ENCODE data around the gene GCNT1.

DNA sequence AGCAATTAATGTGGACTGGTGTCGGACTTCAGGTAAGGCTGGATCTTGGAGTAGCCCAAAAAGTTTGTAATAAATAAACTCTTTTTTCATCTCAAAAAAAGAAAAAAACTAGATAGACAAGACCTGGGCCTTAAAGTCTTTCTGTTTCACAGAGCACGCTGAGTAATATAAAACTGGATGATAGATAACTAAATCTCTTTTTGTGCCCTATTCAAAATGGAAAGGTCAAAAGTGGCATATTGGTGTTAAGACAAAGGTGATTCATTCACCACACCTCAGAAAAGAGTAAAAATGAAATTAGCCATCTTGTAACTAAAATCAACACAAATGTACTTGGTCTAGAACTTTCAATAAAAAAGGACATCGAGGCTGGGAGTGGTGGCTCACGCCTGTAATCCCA lies 34.5 kb upstream of the GCNT1 start:
- TF ChIP-seq, protein P1, sequence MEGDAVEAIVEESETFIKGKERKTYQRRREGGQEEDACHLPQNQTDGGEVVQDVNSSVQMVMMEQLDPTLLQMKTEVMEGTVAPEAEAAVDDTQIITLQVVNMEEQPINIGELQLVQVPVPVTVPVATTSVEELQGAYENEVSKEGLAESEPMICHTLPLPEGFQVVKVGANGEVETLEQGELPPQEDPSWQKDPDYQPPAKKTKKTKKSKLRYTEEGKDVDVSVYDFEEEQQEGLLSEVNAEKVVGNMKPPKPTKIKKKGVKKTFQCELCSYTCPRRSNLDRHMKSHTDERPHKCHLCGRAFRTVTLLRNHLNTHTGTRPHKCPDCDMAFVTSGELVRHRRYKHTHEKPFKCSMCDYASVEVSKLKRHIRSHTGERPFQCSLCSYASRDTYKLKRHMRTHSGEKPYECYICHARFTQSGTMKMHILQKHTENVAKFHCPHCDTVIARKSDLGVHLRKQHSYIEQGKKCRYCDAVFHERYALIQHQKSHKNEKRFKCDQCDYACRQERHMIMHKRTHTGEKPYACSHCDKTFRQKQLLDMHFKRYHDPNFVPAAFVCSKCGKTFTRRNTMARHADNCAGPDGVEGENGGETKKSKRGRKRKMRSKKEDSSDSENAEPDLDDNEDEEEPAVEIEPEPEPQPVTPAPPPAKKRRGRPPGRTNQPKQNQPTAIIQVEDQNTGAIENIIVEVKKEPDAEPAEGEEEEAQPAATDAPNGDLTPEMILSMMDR (conservative IDR thresholded peaks at IDR 0.05 in 1 of 2, IDR thresholded peaks at IDR 0.05 in 1 of 2; ENCODE audit: low read depth in 1 of 2, low read length in 2 of 2): no peak
- no peak for TF ChIP-seq EZH2 (IDR thresholded peaks at IDR 0.05; ENCODE audit: low read length, missing control alignments)

All from fibroblast of lung (primary cell).